ENCODE data around the gene OR4F16. TPM values are rescaled to one million over a fixed set of nuclear protein-coding genes. Genes with fewer than 3 reads are reported as not detected.
"Not testable (repeated sequence)": the region's sequence is repeated elsewhere in the genome, so short reads cannot be mapped to it uniquely, and the experiment has no call there.

The OR4F16 gene
- polyA plus RNA-seq (2013, experiment 1 of 2; ENCODE audit: insufficient read length) = not detected
- not detected for polyA plus RNA-seq (2013, experiment 2 of 2; ENCODE audit: insufficient read length)

GRCh38 chr1:686554-686953 is at the start of gene OR4F16:
Gene OR4F16, minus strand, starts transcription at chr1:686654. Its CDS starts 0 bp downstream, at chr1:686654.
- not testable (repeated sequence) for DNase-seq

GRCh38 chr1:733649-734048 is 47.2 kb upstream of the OR4F16 start:
- DNase-seq = not testable (repeated sequence)

GRCh38 chr1:727040-727439 is 40.6 kb upstream of the OR4F16 start:
- DNase-seq = not testable (repeated sequence)

Data from fibroblast of skin of scalp (primary cell).